Testis (tissue), 2 donors: ENCODE measurements around the gene OR2T1.
"Not testable (repeated sequence)": the region's sequence is repeated elsewhere in the genome, so short reads cannot be mapped to it uniquely, and the experiment has no call there.

Source experiments
- POLR2A ChIP-seq: fragments of 450-650 bp; IDR thresholded peaks from one replicate; pipeline ENCODE4 v1.6.1; 2017; ENCODE audit warnings: antibody characterized with exemption, mild to moderate bottlenecking, moderate library complexity
- TF ChIP-seq, protein P1 (sequence below), 3 experiments: fragments of 450-650 bp in 2 of 3; fragments of 200-600 bp in 1 of 3; sonication (generic) in 1 of 3; IDR thresholded peaks; one replicate each; pipeline ENCODE4 v1.5.1; 2016 to 2019; ENCODE audit warnings: antibody characterized with exemption in 3 of 3, mild to moderate bottlenecking in 2 of 3, moderate library complexity in 1 of 3

DNA sequence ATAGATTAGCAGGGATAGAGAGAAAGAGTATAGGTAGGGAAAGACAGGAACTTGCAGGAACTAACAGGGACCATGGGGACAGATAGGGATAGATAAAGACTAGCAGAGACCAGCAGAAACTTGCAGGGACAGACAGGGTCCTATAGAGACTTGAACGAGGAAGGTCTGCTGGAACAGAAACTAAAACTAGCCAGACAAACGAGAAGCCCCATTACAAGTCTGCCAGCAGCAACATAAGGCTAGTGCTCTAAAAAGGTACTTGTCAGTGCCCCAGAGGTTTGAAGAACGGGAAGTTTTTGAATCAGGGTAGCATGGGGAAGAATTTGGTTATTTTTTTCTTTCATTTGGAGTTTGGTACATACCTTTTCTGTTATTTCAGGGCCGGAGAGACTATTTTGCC is 29.4 kb downstream of the OR2T1 start:
- TF ChIP-seq, protein P1, sequence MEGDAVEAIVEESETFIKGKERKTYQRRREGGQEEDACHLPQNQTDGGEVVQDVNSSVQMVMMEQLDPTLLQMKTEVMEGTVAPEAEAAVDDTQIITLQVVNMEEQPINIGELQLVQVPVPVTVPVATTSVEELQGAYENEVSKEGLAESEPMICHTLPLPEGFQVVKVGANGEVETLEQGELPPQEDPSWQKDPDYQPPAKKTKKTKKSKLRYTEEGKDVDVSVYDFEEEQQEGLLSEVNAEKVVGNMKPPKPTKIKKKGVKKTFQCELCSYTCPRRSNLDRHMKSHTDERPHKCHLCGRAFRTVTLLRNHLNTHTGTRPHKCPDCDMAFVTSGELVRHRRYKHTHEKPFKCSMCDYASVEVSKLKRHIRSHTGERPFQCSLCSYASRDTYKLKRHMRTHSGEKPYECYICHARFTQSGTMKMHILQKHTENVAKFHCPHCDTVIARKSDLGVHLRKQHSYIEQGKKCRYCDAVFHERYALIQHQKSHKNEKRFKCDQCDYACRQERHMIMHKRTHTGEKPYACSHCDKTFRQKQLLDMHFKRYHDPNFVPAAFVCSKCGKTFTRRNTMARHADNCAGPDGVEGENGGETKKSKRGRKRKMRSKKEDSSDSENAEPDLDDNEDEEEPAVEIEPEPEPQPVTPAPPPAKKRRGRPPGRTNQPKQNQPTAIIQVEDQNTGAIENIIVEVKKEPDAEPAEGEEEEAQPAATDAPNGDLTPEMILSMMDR (IDR thresholded peaks at IDR 0.05) = not testable (repeated sequence)
- TF ChIP-seq POLR2A = not testable (repeated sequence)
